ENCODE measurements around the gene PGF.

DNA sequence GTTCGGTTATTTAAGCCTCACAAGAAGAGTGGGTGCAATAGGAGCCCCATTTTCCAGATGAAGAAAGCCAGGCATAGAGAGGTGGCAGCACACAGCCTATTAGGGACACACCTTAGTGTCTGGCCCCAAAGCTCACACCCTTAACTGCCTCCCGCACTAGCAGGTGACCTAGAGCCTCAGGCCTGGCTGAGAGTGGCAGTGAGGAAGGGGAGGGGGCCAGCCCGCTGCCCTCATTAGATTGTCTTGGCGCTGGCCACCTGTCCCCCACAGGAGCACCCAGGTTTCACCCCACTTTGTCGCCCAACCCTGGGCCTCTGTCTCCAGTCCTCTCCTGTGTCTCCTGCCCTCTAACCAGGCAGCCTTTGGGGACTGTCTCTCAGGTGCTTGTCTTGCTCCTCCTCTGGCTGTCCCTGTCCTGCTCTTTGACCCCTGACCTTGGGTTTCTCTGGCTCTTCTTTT lies 18.5 kb upstream of the PGF start:
- TF ChIP-seq CTCF (IDR thresholded peaks at IDR 0.05) (no peak), POLR2A (IDR thresholded peaks at IDR 0.05) (no peak), EP300 (IDR thresholded peaks at IDR 0.05) (no peak), POLR2AphosphoS5 (IDR thresholded peaks at IDR 0.05) (no peak)
